ENCODE data around the gene OXLD1.

The OXLD1 gene

GRCh38 chr17:81655378-81656117, 10.9 kb downstream of the OXLD1 start:
- no peak for FAIRE-seq
- no peak for DNase-seq (ENCODE audit: low spot score)

GRCh38 chr17:81652906-81653771, 13.3 kb downstream of the OXLD1 start:
- no peak for FAIRE-seq
- DNase-seq (ENCODE audit: low spot score) = no peak

GRCh38 chr17:81651692-81652091, 14.7 kb downstream of the OXLD1 start:
- FAIRE-seq = peak; percentile 87
- DNase-seq (ENCODE audit: low spot score) = peak; percentile 79

- FAIRE-seq = no peak
Measured at GRCh38 chr17:81650951-81651350, 15.5 kb downstream of the OXLD1 start.

GRCh38 chr17:81648707-81649085, 17.7 kb downstream of the OXLD1 start:
- FAIRE-seq (no peak), DNase-seq (ENCODE audit: low spot score) (no peak)

More at GRCh38 chr17:81650951-81651350, 15.5 kb downstream of the OXLD1 start:
- DNase-seq (ENCODE audit: low spot score) = no peak

- no peak for FAIRE-seq
- DNase-seq (ENCODE audit: low spot score) = no peak
Measured at GRCh38 chr17:81648013-81648706, 18.2 kb downstream of the OXLD1 start.

GRCh38 chr17:81647640-81648012, 18.8 kb downstream of the OXLD1 start:
- no peak for FAIRE-seq
- DNase-seq (ENCODE audit: low spot score) = no peak

GRCh38 chr17:81646869-81647600, 19.4 kb downstream of the OXLD1 start:
- FAIRE-seq (no peak), DNase-seq (ENCODE audit: low spot score) (no peak)

GRCh38 chr17:81644976-81645952, 21.1 kb downstream of the OXLD1 start:
- FAIRE-seq = no peak
- no peak for DNase-seq (ENCODE audit: low spot score)

- no peak for DNase-seq (ENCODE audit: low spot score)
- no peak for FAIRE-seq
Measured at GRCh38 chr17:81644496-81644895, 21.9 kb downstream of the OXLD1 start.

- DNase-seq (ENCODE audit: low spot score) (peak; percentile 77), FAIRE-seq (peak; percentile 40)
Measured at GRCh38 chr17:81641825-81642489, 24.4 kb downstream of the OXLD1 start.

- no peak for FAIRE-seq
Measured at GRCh38 chr17:81640011-81640410, 26.4 kb downstream of the OXLD1 start.

GRCh38 chr17:81638683-81639082, 27.7 kb downstream of the OXLD1 start:
- DNase-seq (ENCODE audit: low spot score) = no peak
- FAIRE-seq = no peak

More at GRCh38 chr17:81640011-81640410, 26.4 kb downstream of the OXLD1 start:
- no peak for DNase-seq (ENCODE audit: low spot score)

GRCh38 chr17:81636505-81637288, 29.7 kb downstream of the OXLD1 start, which contains the start of the genes NPLOC4 and TSPAN10:
TSS of gene NPLOC4 (minus strand) at chr17:81637112. CDS start at chr17:81636930, 182 bp downstream.
TSS of gene TSPAN10 (plus strand) at chr17:81637196. CDS start at chr17:81642413, 5,217 bp downstream.
- no peak for FAIRE-seq
- DNase-seq (ENCODE audit: low spot score) = peak; percentile 70

- no peak for FAIRE-seq
- DNase-seq (ENCODE audit: low spot score) = peak; percentile 73
Measured at GRCh38 chr17:81635973-81636504, 30.4 kb downstream of the OXLD1 start.

- DNase-seq (ENCODE audit: low spot score) (no peak), FAIRE-seq (no peak)
Measured at GRCh38 chr17:81635431-81635830, 31.0 kb downstream of the OXLD1 start.

- DNase-seq (ENCODE audit: low spot score) (no peak), FAIRE-seq (no peak)
Measured at GRCh38 chr17:81631482-81631881, 34.9 kb downstream of the OXLD1 start.

- no peak for DNase-seq (ENCODE audit: low spot score)
- FAIRE-seq = no peak
Measured at GRCh38 chr17:81630274-81630673, 36.1 kb downstream of the OXLD1 start.
